DOHH2 (cell line): ENCODE results near the gene GIPC1.
A peak's percentile ranks its signal among the peaks of the same experiment; 100 is the strongest.

Experiments
- H3F3A ChIP-seq: fragments of 200-600 bp; sonication (generic), shearing (Covaris generic); 2 replicates; pipeline ENCODE4 v1.6.0; 2016; ENCODE audit warnings: antibody characterized with exemption, mild to moderate bottlenecking; ENCODE audit not compliant: control insufficient read depth, insufficient read depth
- H3K27ac ChIP-seq: fragments of 200-600 bp; sonication (generic); 2 replicates; pipeline ENCODE4 v1.5.1; 2014; ENCODE audit warnings: low read depth, mild to moderate bottlenecking, low read length, moderate library complexity
- H3K27me3 ChIP-seq: fragments of 200-600 bp; sonication (generic); 2 replicates; pipeline ENCODE4 v1.6.1; 2014; ENCODE audit warnings: mild to moderate bottlenecking, low read length, mixed read lengths; ENCODE audit not compliant: control insufficient read depth
- H3K36me3 ChIP-seq: fragments of 200-600 bp; sonication (generic); 2 replicates; pipeline ENCODE4 v1.6.1; 2014; ENCODE audit warnings: mild to moderate bottlenecking, low read length, moderate library complexity, mixed read lengths; ENCODE audit not compliant: control insufficient read depth
- H3K4me1 ChIP-seq: fragments of 200-600 bp; sonication (generic); 2 replicates; pipeline ENCODE4 v1.6.1; 2014; ENCODE audit warnings: mild to moderate bottlenecking, low read length, mixed read lengths; ENCODE audit not compliant: control insufficient read depth
- H3K4me2 ChIP-seq: fragments of 200-600 bp; sonication (generic); 2 replicates; pipeline ENCODE4 v1.6.0; 2014; ENCODE audit warnings: mild to moderate bottlenecking, low read length, moderate library complexity
- H3K4me3 ChIP-seq: fragments of 200-600 bp; sonication (generic); 2 replicates; pipeline ENCODE4 v1.5.1; 2014; ENCODE audit warnings: mild to moderate bottlenecking, low read length, mixed read lengths
- H3K79me2 ChIP-seq: fragments of 200-600 bp; sonication (generic); 2 replicates; pipeline ENCODE4 v1.6.1; 2014; ENCODE audit warnings: mild to moderate bottlenecking, low read length, mixed read lengths; ENCODE audit not compliant: control insufficient read depth
- H3K9me2 ChIP-seq: fragments of 200-600 bp; sonication (generic); replicated peaks from 2 replicates; pipeline ENCODE4 v1.6.1; 2014; ENCODE audit warnings: mild to moderate bottlenecking, low read length, mixed read lengths; ENCODE audit not compliant: control insufficient read depth
- H3K9me3 ChIP-seq: fragments of 200-600 bp; sonication (generic); 2 replicates; pipeline ENCODE4 v1.6.1; 2014; ENCODE audit warnings: antibody characterized with exemption, low read length, mixed read lengths; ENCODE audit not compliant: control insufficient read depth, insufficient read depth
- H4K20me1 ChIP-seq: fragments of 200-600 bp; sonication (generic); 2 replicates; pipeline ENCODE4 v1.6.0; 2014; ENCODE audit warnings: low read depth, mild to moderate bottlenecking, antibody characterized with exemption, low read length, moderate library complexity; ENCODE audit not compliant: control insufficient read depth, insufficient read depth
- EZH2phosphoT487 ChIP-seq: fragments of 200-600 bp; sonication (generic); IDR thresholded peaks from 2 replicates; pipeline ENCODE4 v1.6.1; 2017; ENCODE audit warnings: borderline replicate concordance, mild to moderate bottlenecking, antibody characterized with exemption, low read length, moderate library complexity, mixed read lengths
- TF ChIP-seq, protein P1 (sequence below): fragments of 200-600 bp; sonication (generic); IDR thresholded peaks from one replicate; pipeline ENCODE4 v1.5.1; 2014; ENCODE audit warnings: antibody characterized with exemption, mild to moderate bottlenecking, low read depth, low read length; ENCODE audit not compliant: poor library complexity, severe bottlenecking

Gene GIPC1

DNA sequence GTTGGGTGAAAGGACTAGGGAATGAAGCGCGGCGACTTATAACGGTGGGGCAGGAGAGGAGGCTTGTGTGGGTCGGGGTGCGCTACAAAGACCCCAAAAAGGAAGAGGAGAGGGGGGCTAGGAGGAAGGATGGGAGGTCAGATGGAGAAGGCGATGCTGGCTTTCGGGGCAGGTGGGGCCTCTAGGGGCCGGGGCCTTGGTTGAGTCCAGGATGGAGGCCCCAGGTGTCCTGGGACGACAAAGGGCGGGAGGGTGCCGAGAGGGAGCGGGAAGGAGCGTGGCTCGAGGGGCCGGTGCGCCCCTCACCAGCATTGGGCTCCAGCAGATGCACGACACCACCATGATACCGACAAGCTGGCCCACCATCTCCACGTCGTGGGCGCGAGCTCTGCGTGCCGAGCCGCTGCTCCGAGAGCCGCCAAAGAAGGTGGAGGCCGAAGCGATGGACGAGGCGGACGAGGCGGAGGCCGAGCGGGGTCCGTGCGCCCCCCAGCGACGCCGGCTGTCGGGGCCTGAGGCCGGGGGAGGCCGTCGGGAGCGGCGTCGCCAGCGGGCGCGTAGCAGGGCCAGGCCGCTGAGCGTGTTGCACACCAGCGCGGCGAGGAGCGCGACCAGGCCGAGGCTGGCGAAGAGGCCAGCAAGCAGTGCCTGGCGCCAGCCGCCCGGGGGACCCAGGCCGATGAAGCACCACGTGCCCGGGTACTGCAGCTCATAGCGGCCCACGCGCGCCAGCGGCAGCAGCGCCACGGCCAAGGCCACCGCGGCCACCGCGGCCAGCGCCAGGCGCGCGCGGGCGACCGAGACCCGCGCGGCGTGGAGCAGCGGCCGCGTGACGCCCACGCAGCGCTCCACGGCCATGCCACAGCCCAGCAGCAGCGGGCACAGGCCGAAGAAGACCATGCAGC, 22.6 kb downstream of the GIPC1 start:
- Histone ChIP-seq H3K4me3 (no peak overlapping the region), H3K9me3 (no peaks in the 10 kb centered on the region), H3K4me1 (peaks cover 16% of the 10 kb centered on the region), H3K4me2 (no peak overlapping the region), H3K79me2 (no peaks in the 10 kb centered on the region), H3K36me3 (peaks cover 21% of the 10 kb centered on the region), H3K9me2 (no peaks in the 10 kb centered on the region), H3F3A (0 out of 2 replicates have a peak, but pooled peaks cover 3% of the 10 kb centered on the region), H4K20me1 (no peaks in the 10 kb centered on the region; the same call in 1 of the 2 replicates), H3K27ac (no peak overlapping the region), H3K27me3 (peaks cover 8% of the 10 kb centered on the region; the same call in 1 of the 2 replicates)
- TF ChIP-seq, protein P1, sequence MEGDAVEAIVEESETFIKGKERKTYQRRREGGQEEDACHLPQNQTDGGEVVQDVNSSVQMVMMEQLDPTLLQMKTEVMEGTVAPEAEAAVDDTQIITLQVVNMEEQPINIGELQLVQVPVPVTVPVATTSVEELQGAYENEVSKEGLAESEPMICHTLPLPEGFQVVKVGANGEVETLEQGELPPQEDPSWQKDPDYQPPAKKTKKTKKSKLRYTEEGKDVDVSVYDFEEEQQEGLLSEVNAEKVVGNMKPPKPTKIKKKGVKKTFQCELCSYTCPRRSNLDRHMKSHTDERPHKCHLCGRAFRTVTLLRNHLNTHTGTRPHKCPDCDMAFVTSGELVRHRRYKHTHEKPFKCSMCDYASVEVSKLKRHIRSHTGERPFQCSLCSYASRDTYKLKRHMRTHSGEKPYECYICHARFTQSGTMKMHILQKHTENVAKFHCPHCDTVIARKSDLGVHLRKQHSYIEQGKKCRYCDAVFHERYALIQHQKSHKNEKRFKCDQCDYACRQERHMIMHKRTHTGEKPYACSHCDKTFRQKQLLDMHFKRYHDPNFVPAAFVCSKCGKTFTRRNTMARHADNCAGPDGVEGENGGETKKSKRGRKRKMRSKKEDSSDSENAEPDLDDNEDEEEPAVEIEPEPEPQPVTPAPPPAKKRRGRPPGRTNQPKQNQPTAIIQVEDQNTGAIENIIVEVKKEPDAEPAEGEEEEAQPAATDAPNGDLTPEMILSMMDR = no peak
- TF ChIP-seq EZH2phosphoT487 = no peak

- Histone ChIP-seq H3K9me3 (no peaks in the 10 kb centered on the region), H3K36me3 (peaks cover 31% of the 10 kb centered on the region), H4K20me1 (no peaks in the 10 kb centered on the region; the same call in 1 of the 2 replicates), H3K4me2 (peak overlapping the region; percentile 47), H3K4me1 (peaks cover 16% of the 10 kb centered on the region), H3K9me2 (no peaks in the 10 kb centered on the region), H3F3A (0 out of 2 replicates have a peak, but pooled peaks cover 3% of the 10 kb centered on the region), H3K4me3 (no peak overlapping the region), H3K79me2 (no peaks in the 10 kb centered on the region), H3K27me3 (peaks cover 8% of the 10 kb centered on the region; the same call in 1 of the 2 replicates), H3K27ac (no peak overlapping the region)
- TF ChIP-seq, protein P1 = peak; percentile 96
- TF ChIP-seq EZH2phosphoT487 = no peak
These were observed 23.6 kb downstream of the GIPC1 start for GRCh38 chr19:14472202-14472938.

- H3F3A ChIP-seq = 0 out of 2 replicates have a peak, but pooled peaks cover 3% of the 10 kb centered on the region
- H3K27ac ChIP-seq = no peak overlapping the region
- no peaks in the 10 kb centered on the region; the same call in 1 of the 2 replicates for H4K20me1 ChIP-seq
- peaks cover 32% of the 10 kb centered on the region for H3K36me3 ChIP-seq
- no peaks in the 10 kb centered on the region for H3K9me2 ChIP-seq
- no peak overlapping the region for H3K4me2 ChIP-seq
- peaks cover 3% of the 10 kb centered on the region; the same call in 1 of the 2 replicates for H3K27me3 ChIP-seq
- peaks cover 16% of the 10 kb centered on the region for H3K4me1 ChIP-seq
- H3K4me3 ChIP-seq = no peak overlapping the region
- no peaks in the 10 kb centered on the region for H3K79me2 ChIP-seq
- H3K9me3 ChIP-seq = no peaks in the 10 kb centered on the region
- TF ChIP-seq, protein P1 = no peak
- TF ChIP-seq EZH2phosphoT487 = no peak
These were observed 24.3 kb downstream of the GIPC1 start for GRCh38 chr19:14471436-14472187.
